ENCODE results near the gene SLC34A2.

SLC34A2 gene

GRCh38 chr4:25704516-25704915 is 48.9 kb downstream of the SLC34A2 start:
- H2AFZ ChIP-seq (ENCODE audit: low read length), result no peak overlapping the region
- TF ChIP-seq EZH2phosphoT487 (IDR thresholded peaks at IDR 0.05; ENCODE audit: borderline replicate concordance), result no peak
- TF ChIP-seq, protein P1, sequence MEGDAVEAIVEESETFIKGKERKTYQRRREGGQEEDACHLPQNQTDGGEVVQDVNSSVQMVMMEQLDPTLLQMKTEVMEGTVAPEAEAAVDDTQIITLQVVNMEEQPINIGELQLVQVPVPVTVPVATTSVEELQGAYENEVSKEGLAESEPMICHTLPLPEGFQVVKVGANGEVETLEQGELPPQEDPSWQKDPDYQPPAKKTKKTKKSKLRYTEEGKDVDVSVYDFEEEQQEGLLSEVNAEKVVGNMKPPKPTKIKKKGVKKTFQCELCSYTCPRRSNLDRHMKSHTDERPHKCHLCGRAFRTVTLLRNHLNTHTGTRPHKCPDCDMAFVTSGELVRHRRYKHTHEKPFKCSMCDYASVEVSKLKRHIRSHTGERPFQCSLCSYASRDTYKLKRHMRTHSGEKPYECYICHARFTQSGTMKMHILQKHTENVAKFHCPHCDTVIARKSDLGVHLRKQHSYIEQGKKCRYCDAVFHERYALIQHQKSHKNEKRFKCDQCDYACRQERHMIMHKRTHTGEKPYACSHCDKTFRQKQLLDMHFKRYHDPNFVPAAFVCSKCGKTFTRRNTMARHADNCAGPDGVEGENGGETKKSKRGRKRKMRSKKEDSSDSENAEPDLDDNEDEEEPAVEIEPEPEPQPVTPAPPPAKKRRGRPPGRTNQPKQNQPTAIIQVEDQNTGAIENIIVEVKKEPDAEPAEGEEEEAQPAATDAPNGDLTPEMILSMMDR (conservative IDR thresholded peaks at IDR 0.05; ENCODE audit: low read length), result no peak
- H3F3A ChIP-seq (ENCODE audit: low read depth), result no peaks in the 10 kb centered on the region
- no peaks in the 10 kb centered on the region for H4K20me1 ChIP-seq (ENCODE audit: insufficient read depth, low read length, poor library complexity, severe bottlenecking)
- H3K36me3 ChIP-seq (ENCODE audit: insufficient read depth, low read length), result no peaks in the 10 kb centered on the region
- H3K9ac ChIP-seq (ENCODE audit: low read depth, low read length, poor library complexity, severe bottlenecking), result no peak overlapping the region
- no peaks in the 10 kb centered on the region for H3K4me1 ChIP-seq (ENCODE audit: insufficient read depth, low read length, poor library complexity, severe bottlenecking)
- no peaks in the 10 kb centered on the region; the same call in 1 of the 2 replicates for H3K9me3 ChIP-seq (ENCODE audit: insufficient read depth, low read depth, low read length)
- H3K4me3 ChIP-seq (ENCODE audit: low read length, poor library complexity, severe bottlenecking), result no peak overlapping the region
- H3K4me2 ChIP-seq (ENCODE audit: low read depth, low read length, poor library complexity, severe bottlenecking), result no peak overlapping the region
- H3K9me2 ChIP-seq (replicated peaks; ENCODE audit: low read depth, low read length), result no peaks in the 10 kb centered on the region
- no peaks in the 10 kb centered on the region for H3K79me2 ChIP-seq (ENCODE audit: insufficient read depth, low read length)
- no peaks in the 10 kb centered on the region for H3K27me3 ChIP-seq (ENCODE audit: insufficient read depth, low read length, poor library complexity, severe bottlenecking)

DNA sequence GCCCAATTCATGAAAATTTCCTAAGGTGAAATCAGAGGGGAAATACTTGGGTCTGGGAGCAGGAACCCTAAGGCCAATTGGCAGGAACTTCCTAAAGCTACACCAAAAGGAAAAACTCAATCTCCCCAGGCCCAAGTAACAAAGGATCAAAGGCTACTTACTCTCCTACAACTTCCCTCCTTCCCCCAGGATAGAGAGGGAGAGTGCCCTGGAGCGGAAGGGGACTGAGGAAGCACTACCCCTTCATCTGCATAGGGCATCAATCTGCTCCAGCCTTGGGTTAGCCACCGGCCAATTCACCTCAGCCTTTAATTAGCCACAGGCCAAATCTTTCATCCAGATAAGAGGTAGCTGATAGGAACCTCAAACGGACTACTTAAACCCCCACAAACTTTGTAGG is 55.0 kb downstream of the SLC34A2 start:
- no peaks in the 10 kb centered on the region for H3K9me2 ChIP-seq (replicated peaks; ENCODE audit: low read depth, low read length)
- no peak overlapping the region for H3K9ac ChIP-seq (ENCODE audit: low read depth, low read length, poor library complexity, severe bottlenecking)

DNA sequence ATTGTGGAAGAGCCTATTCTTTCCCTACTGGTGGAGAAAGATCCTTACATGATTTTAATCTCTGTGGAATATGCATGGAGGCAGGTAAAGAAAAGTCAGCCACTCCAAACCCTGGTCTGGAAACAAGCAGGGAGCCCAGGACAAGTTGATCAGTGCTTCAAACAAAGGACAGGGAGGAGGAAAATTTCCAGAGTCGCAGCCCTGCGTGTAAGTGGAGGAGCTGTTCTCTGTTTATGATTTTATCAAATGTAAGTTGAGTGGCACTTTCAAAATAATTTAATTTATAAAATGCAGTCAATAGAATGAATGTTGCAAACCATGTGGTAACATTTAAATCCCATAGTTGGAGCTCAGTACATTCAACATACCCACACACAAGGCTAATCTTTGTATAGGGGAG is 57.0 kb downstream of the SLC34A2 start:
- H3K9me2 ChIP-seq (replicated peaks; ENCODE audit: low read depth, low read length), result no peaks in the 10 kb centered on the region
- no peak overlapping the region for H2AFZ ChIP-seq (ENCODE audit: low read length)
- no peak overlapping the region for H3K4me3 ChIP-seq (ENCODE audit: low read length, poor library complexity, severe bottlenecking)
- TF ChIP-seq, protein P1 (conservative IDR thresholded peaks at IDR 0.05; ENCODE audit: low read length), result no peak
- no peak for TF ChIP-seq EZH2phosphoT487 (IDR thresholded peaks at IDR 0.05; ENCODE audit: borderline replicate concordance)
- H3K27me3 ChIP-seq (ENCODE audit: insufficient read depth, low read length, poor library complexity, severe bottlenecking), result no peaks in the 10 kb centered on the region
- H4K20me1 ChIP-seq (ENCODE audit: insufficient read depth, low read length, poor library complexity, severe bottlenecking), result no peaks in the 10 kb centered on the region
- no peak overlapping the region for H3K9ac ChIP-seq (ENCODE audit: low read depth, low read length, poor library complexity, severe bottlenecking)
- H3K79me2 ChIP-seq (ENCODE audit: insufficient read depth, low read length), result no peaks in the 10 kb centered on the region
- H3K9me3 ChIP-seq (ENCODE audit: insufficient read depth, low read depth, low read length), result no peaks in the 10 kb centered on the region; the same call in 1 of the 2 replicates
- H3K36me3 ChIP-seq (ENCODE audit: insufficient read depth, low read length), result no peaks in the 10 kb centered on the region
- H3F3A ChIP-seq (ENCODE audit: low read depth), result no peaks in the 10 kb centered on the region
- no peaks in the 10 kb centered on the region for H3K4me1 ChIP-seq (ENCODE audit: insufficient read depth, low read length, poor library complexity, severe bottlenecking)
- H3K4me2 ChIP-seq (ENCODE audit: low read depth, low read length, poor library complexity, severe bottlenecking), result no peak overlapping the region

More for the DNA sequence above, 55.0 kb downstream of the SLC34A2 start:
- H3K36me3 ChIP-seq (ENCODE audit: insufficient read depth, low read length), result no peaks in the 10 kb centered on the region
- no peak overlapping the region for H2AFZ ChIP-seq (ENCODE audit: low read length)
- H3K27me3 ChIP-seq (ENCODE audit: insufficient read depth, low read length, poor library complexity, severe bottlenecking), result no peaks in the 10 kb centered on the region
- TF ChIP-seq EZH2phosphoT487 (IDR thresholded peaks at IDR 0.05; ENCODE audit: borderline replicate concordance), result no peak
- TF ChIP-seq, protein P1 (conservative IDR thresholded peaks at IDR 0.05; ENCODE audit: low read length), result no peak
- H4K20me1 ChIP-seq (ENCODE audit: insufficient read depth, low read length, poor library complexity, severe bottlenecking), result no peaks in the 10 kb centered on the region
- no peaks in the 10 kb centered on the region for H3K4me1 ChIP-seq (ENCODE audit: insufficient read depth, low read length, poor library complexity, severe bottlenecking)
- H3K9me3 ChIP-seq (ENCODE audit: insufficient read depth, low read depth, low read length), result no peaks in the 10 kb centered on the region; the same call in 1 of the 2 replicates
- no peaks in the 10 kb centered on the region for H3F3A ChIP-seq (ENCODE audit: low read depth)
- no peak overlapping the region for H3K4me2 ChIP-seq (ENCODE audit: low read depth, low read length, poor library complexity, severe bottlenecking)
- H3K4me3 ChIP-seq (ENCODE audit: low read length, poor library complexity, severe bottlenecking), result no peak overlapping the region
- H3K79me2 ChIP-seq (ENCODE audit: insufficient read depth, low read length), result no peaks in the 10 kb centered on the region

All from Loucy (cell line).